ENCODE measurements around the gene DNAH14.

The DNAH14 gene

DNA sequence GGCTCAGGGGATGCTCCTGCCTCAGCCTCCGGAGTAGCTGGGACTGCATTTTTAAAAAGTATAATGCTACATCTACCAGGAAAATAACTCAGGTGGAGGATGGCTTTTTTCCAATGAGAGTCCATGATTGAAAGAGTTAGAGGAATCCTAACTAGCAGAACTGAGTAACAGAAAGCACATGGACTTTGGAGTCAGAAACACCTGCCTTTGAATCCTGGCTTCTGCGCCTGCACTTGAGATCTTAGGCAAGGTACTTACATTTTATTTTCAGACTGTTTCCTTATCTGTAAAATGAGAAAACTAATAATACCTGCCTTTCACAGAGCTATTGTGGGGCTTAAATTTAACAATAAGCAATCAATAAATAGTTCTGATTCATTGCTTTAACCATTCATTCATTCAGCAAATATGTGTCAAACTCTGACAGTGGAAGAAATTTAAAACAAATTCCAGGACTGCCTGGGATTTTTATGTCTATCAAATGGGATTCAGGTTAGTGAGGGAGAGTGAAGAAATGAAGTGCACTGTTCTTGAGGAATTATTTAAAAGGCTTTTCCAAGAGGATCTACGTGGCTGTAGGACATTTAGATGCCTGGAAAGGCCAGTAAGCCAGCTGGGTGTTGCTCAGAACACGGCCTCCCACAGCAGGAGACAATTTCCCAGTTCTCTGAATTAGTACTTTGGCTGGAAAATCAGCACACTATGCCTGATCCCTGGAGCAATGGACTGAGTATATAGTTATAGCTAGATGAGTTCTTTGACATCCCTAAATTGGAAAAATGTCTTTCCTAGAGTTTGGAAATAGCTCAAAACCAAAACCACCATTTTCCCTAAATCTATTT is 511.1 kb downstream of the DNAH14 start:
- ChIA-PET POLR2A (interaction anchor here (0.8 kb wide), 1 partner anchor 13 kb away, joined by 7 read pairs; the partner anchor contains the start of gene LBR), CTCF (interaction anchor here (1.2 to 2.6 kb wide), 9 partner anchors 10 to 546 kb away, joined by 3 to 30 read pairs (median 6); partner anchors contain the start of gene LBR)
- TF ChIP-seq, protein P1, sequence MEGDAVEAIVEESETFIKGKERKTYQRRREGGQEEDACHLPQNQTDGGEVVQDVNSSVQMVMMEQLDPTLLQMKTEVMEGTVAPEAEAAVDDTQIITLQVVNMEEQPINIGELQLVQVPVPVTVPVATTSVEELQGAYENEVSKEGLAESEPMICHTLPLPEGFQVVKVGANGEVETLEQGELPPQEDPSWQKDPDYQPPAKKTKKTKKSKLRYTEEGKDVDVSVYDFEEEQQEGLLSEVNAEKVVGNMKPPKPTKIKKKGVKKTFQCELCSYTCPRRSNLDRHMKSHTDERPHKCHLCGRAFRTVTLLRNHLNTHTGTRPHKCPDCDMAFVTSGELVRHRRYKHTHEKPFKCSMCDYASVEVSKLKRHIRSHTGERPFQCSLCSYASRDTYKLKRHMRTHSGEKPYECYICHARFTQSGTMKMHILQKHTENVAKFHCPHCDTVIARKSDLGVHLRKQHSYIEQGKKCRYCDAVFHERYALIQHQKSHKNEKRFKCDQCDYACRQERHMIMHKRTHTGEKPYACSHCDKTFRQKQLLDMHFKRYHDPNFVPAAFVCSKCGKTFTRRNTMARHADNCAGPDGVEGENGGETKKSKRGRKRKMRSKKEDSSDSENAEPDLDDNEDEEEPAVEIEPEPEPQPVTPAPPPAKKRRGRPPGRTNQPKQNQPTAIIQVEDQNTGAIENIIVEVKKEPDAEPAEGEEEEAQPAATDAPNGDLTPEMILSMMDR (IDR thresholded peaks at IDR 0.05; ENCODE audit: control extremely low read depth, extremely low read depth, low read depth, missing control alignments), result no peak
- no peak for DNase-seq (ENCODE audit: extremely low spot score)

DNA sequence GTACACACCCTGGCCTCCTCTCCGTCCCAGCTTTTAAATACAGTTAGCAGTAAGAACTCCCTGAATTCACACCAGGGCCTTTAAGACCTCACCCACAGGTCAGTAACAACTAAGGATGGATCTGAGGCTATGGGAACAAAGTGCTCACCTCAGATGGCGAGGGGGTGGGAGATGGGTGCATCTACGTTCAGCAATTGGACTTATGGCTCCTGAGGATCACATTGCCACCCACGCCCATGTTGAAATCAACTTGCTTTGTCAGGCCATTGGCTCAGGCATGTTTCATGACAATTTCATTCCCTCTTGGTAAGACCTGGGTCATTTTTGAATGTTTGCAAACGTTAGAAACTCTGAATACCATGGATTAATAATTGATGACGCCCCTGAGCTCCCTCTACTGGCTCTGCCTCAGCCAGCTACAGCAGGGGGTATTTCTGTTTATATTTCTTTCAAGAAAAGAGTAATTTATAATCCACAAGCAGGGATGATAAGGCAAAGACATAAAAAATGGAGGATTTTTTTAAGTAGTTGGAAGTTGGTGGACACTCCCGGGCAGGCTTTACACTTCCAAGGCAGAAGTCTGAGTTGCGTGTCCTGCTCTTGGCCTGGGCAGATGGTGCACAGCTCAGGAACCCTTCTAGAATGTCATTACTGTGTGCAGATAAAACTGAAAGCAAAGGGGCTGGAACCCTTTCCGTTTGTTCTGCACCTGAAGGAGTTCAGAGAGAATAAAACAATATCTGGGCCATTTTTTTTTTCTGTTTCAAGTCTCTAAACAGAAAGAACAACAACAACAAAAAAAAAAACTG is 512.0 kb downstream of the DNAH14 start:
- ChIA-PET POLR2A (interaction anchor here (0.7 kb wide), 1 partner anchor 546 kb away, joined by 3 read pairs; no protein-coding TSS in a partner anchor), CTCF (interaction anchor here (1.2 to 2.6 kb wide), 8 partner anchors 11 to 545 kb away, joined by 3 to 30 read pairs (median 6); partner anchors contain the start of gene LBR)

DNA sequence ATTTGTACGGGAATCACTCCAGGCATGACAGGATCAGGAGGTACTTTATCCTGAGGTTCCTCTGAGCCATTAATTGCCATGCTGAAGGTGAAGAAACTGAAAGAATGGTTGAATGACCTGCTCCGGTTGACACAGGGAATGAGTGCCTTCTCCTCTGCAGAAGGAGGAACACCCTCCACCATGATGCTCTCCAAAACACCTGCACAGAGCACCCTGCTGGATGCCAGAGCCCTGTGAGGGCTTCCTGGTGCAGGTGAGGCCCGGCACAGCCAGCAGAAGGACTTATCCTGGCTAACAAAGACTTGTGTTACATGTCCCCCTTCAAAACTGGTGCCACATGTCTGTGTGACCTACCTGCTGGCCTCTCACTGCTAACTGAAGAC is 512.6 kb downstream of the DNAH14 start:
- ChIA-PET POLR2A (interaction anchor here (0.7 kb wide), 1 partner anchor 545 kb away, joined by 3 read pairs; no protein-coding TSS in a partner anchor), CTCF (interaction anchor here (1.3 to 2.6 kb wide), 4 partner anchors 11 to 18 kb away, joined by 4 to 30 read pairs (median 8); partner anchors contain the start of gene LBR)
- no peak for DNase-seq (ENCODE audit: extremely low spot score)
- TF ChIP-seq, protein P1 (IDR thresholded peaks at IDR 0.05; ENCODE audit: control extremely low read depth, extremely low read depth, low read depth, missing control alignments), result no peak

More for the DNA sequence above, 512.0 kb downstream of the DNAH14 start:
- DNase-seq (ENCODE audit: extremely low spot score), result no peak
- TF ChIP-seq, protein P1 (IDR thresholded peaks at IDR 0.05; ENCODE audit: control extremely low read depth, extremely low read depth, low read depth, missing control alignments), result peak; percentile 29

DNA sequence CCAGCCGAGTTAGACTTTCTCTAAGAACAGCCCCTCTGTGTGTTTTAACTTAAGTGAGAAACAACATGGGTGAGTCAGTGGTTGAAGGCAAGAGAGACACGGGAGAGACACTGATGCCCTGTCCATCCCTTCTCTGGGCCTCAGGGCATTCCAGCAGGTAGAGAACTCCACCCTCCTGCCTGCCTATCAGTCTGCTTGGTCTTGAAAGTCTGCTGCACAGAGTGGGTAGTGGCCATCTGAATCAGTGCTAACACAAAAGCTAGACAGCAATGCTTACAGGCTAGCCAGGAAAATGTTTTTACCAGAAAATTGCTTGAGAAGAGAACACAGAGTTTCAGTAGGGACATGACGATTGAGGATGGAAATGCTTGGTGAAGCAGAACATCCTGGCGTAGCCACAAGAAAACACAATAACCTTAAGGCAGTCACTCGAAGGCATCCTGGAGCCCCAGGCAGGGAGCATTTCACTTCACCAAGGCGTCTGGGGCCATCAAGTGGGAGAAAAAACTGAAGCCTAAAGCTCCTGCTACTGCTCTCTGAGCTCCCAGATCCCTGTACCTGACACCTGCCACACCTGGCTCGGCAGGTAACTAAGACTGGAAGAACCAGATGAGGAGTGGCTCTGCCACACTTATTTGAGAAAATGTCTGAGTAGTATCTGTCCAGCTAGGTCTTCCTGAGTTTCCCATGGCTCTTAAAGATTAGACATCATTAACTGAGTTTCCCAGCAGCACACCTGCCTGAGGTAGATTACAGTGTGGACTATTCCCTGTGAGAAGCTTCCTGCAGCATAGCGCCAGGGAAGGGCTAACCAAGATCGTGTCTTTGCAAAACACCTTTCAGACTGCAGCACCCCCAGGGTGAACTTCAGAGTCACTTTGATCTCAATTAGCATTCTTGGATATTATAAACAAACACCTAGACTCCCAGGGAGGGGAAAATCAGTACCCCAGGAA is 516.4 kb downstream of the DNAH14 start:
- ChIA-PET POLR2A (no interaction called here), CTCF (interaction anchor here (1.2 to 2.4 kb wide), 6 partner anchors 12 to 619 kb away, joined by 3 to 9 read pairs (median 5); partner anchors contain the start of gene LBR)
- no peak for DNase-seq (ENCODE audit: extremely low spot score)
- TF ChIP-seq, protein P1 (IDR thresholded peaks at IDR 0.05; ENCODE audit: control extremely low read depth, extremely low read depth, low read depth, missing control alignments), result no peak

DNA sequence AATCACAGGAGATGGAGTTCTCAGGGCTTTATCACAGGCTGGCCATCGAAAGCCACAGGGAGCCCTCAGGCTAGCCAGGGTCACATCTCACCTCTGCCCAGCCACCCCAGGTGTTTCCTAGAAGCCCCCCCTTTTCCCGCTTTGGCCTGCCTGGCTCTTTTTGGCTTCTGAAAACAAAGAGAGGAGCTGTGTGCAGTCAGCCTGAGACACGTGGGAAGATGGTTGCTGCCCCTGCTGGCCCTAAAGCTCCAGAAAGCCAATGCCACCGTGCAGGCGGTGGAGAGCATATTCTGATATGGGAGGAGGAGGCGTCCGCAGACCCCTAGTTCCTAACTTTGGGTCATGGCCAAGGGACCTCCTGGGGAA is 517.1 kb downstream of the DNAH14 start:
- ChIA-PET CTCF (interaction anchor here (1.3 to 1.9 kb wide), 2 partner anchors 14 to 18 kb away, joined by 3 to 5 read pairs; partner anchors contain the start of gene LBR), POLR2A (no interaction called here)
- no peak for DNase-seq (ENCODE audit: extremely low spot score)
- TF ChIP-seq, protein P1 (IDR thresholded peaks at IDR 0.05; ENCODE audit: control extremely low read depth, extremely low read depth, low read depth, missing control alignments), result no peak

All from GM10248 (cell line).